Activated naive CD8-positive, alpha-beta T cell treated with anti-CD3 and anti-CD28 coated beads, Interleukin-2, amount 50 U/mL, for 16 hours (primary cell): ENCODE results near the gene SIRPB2.

ENCODE experiments used
- DNase-seq: peaks from one replicate; pipeline ENCODE4 v3.0.0-alpha.2; 2020; ENCODE audit warnings: low read depth, low spot score

SIRPB2 gene

GRCh38 chr20:1472556-1473245 lies 18.5 kb downstream of the SIRPB2 start:
- no peak for DNase-seq

GRCh38 chr20:1471242-1471641 lies 20.0 kb downstream of the SIRPB2 start:
- DNase-seq: no peak

GRCh38 chr20:1469925-1470571 lies 21.2 kb downstream of the SIRPB2 start:
- no peak for DNase-seq

GRCh38 chr20:1469306-1469905 lies 21.8 kb downstream of the SIRPB2 start:
- no peak for DNase-seq

- DNase-seq: no peak
Measured at GRCh38 chr20:1468117-1468624, 23.0 kb downstream of the SIRPB2 start.

GRCh38 chr20:1467355-1468116 lies 23.7 kb downstream of the SIRPB2 start:
- no peak for DNase-seq

- no peak for DNase-seq
Measured at GRCh38 chr20:1467082-1467354, 24.2 kb downstream of the SIRPB2 start.

GRCh38 chr20:1466211-1467081 lies 24.8 kb downstream of the SIRPB2 start, which contains the start of gene NSFL1C:
Gene NSFL1C, minus strand, starts transcription at chr20:1466849. Its CDS starts 25 bp downstream, at chr20:1466824.
- DNase-seq: peak; percentile 96

GRCh38 chr20:1465470-1466210 lies 25.6 kb downstream of the SIRPB2 start:
- DNase-seq: no peak

- DNase-seq: no peak
Measured at GRCh38 chr20:1463971-1464570, 27.1 kb downstream of the SIRPB2 start.

GRCh38 chr20:1462834-1463233 lies 28.4 kb downstream of the SIRPB2 start:
- no peak for DNase-seq

GRCh38 chr20:1462001-1462400 lies 29.2 kb downstream of the SIRPB2 start:
- DNase-seq: no peak

- no peak for DNase-seq
Measured at GRCh38 chr20:1460275-1460674, 30.9 kb downstream of the SIRPB2 start.

- DNase-seq: no peak
Measured at GRCh38 chr20:1457992-1458391, 33.2 kb downstream of the SIRPB2 start.

GRCh38 chr20:1456300-1456699 lies 34.9 kb downstream of the SIRPB2 start:
- DNase-seq: no peak

- no peak for DNase-seq
Measured at GRCh38 chr20:1450926-1451491, 40.2 kb downstream of the SIRPB2 start.

- DNase-seq: no peak
Measured at GRCh38 chr20:1449370-1449769, 41.9 kb downstream of the SIRPB2 start.

GRCh38 chr20:1448081-1448620 lies 43.1 kb downstream of the SIRPB2 start:
- no peak for DNase-seq

GRCh38 chr20:1446536-1446935 lies 44.7 kb downstream of the SIRPB2 start:
- no peak for DNase-seq
